ENCODE data around the gene PEX10. TPM values are rescaled to one million over a fixed set of nuclear protein-coding genes. Genes with fewer than 3 reads are reported as not detected.

The PEX10 gene
- total and polyA plus RNA-seq, 2 of the 8 experiments (the other 6 are each of a cell fraction or from before 2014, with no cell fraction given): 24.3 to 26.9 TPM

DNA sequence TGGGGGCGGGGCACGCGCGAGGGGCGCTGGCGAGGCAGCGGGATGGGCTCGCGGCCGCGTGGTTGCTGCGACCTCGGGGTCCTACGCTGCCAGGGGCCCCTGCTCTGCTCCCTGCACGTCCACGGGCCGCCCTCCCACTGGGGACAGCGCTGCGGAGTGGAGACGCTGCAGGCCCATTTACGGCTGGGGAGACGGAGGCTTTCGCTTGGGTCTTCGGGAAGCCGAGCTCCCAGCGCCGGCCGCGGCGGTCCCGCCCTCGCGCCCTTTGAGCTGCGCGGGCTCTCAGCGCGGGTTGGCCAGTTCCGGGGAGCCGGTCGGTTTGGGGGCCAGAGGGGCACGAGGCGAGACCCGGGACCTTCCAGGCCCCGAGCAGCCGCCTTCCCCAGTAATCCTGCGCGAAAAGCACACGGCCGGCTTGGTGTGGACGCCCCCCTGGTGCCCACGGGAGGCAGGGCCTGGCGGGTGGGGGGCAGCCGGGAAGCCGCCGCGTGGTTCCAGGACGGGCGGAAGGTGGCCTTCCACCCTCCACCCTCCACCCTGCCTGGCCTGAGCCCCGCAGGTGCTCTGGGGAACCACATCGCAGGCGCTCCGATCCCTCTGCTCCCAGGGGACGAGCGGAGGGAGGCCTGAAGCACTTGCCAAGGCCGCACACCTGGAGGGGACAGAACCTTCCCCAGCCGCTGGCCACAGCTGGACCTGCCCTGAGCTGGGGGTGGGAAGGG, 570 bp upstream of the PEX10 start (continued):
- no peak for TF ChIP-seq FOSL1 (IDR thresholded peaks at IDR 0.05; ENCODE audit: insufficient read depth, low read depth, low read length)
- TF ChIP-seq, protein P1, sequence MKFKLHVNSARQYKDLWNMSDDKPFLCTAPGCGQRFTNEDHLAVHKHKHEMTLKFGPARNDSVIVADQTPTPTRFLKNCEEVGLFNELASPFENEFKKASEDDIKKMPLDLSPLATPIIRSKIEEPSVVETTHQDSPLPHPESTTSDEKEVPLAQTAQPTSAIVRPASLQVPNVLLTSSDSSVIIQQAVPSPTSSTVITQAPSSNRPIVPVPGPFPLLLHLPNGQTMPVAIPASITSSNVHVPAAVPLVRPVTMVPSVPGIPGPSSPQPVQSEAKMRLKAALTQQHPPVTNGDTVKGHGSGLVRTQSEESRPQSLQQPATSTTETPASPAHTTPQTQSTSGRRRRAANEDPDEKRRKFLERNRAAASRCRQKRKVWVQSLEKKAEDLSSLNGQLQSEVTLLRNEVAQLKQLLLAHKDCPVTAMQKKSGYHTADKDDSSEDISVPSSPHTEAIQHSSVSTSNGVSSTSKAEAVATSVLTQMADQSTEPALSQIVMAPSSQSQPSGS (IDR thresholded peaks at IDR 0.05; ENCODE audit: low read length): no peak
- TF ChIP-seq YY1 (IDR thresholded peaks at IDR 0.05; ENCODE audit: low read depth, low read length): no peak
- TF ChIP-seq SP1 (IDR thresholded peaks at IDR 0.05; ENCODE audit: low read depth, low read length): no peak
- no peak for TF ChIP-seq EGR1 (IDR thresholded peaks at IDR 0.05; ENCODE audit: borderline replicate concordance, low read depth, low read length)
- TF ChIP-seq, protein P2, sequence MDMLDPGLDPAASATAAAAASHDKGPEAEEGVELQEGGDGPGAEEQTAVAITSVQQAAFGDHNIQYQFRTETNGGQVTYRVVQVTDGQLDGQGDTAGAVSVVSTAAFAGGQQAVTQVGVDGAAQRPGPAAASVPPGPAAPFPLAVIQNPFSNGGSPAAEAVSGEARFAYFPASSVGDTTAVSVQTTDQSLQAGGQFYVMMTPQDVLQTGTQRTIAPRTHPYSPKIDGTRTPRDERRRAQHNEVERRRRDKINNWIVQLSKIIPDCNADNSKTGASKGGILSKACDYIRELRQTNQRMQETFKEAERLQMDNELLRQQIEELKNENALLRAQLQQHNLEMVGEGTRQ (IDR thresholded peaks at IDR 0.05; ENCODE audit: low read length): no peak
- TF ChIP-seq JUND (IDR thresholded peaks at IDR 0.05; ENCODE audit: low read length): no peak
- TF ChIP-seq SAP30 (IDR thresholded peaks at IDR 0.05; ENCODE audit: insufficient read depth, insufficient replicate concordance, low read length): no peak
- no peak for TF ChIP-seq ZNF274 (IDR thresholded peaks at IDR 0.05; ENCODE audit: borderline replicate concordance, extremely low read depth, low read length)
- no peak for TF ChIP-seq RAD21 (IDR thresholded peaks at IDR 0.05 in 1 of 2, conservative IDR thresholded peaks at IDR 0.05 in 1 of 2; ENCODE audit: low read depth in 2 of 2, low read length in 2 of 2)
- no peak for TF ChIP-seq TBP (IDR thresholded peaks at IDR 0.05; ENCODE audit: low read depth, low read length)
- TF ChIP-seq KDM1A (IDR thresholded peaks at IDR 0.05; ENCODE audit: borderline replicate concordance, low read length): no peak
- no peak for TF ChIP-seq SRF (IDR thresholded peaks at IDR 0.05; ENCODE audit: low read depth, low read length)
- peak; percentile 7; the same call in 1 of the 2 replicates for TF ChIP-seq TAF1 (IDR thresholded peaks at IDR 0.05; ENCODE audit: low read depth, low read length)
- TF ChIP-seq TCF12 (IDR thresholded peaks at IDR 0.05; ENCODE audit: low read depth, low read length): no peak
- peak; percentile 48; the same call in 1 of the 2 replicates for TF ChIP-seq POLR2AphosphoS5 (IDR thresholded peaks at IDR 0.05; ENCODE audit: low read depth, low read length)
- no peak for TF ChIP-seq MAFK (IDR thresholded peaks at IDR 0.05; ENCODE audit: low read depth, low read length)
- no peak for TF ChIP-seq SIRT6 (IDR thresholded peaks at IDR 0.05; ENCODE audit: low read length)
- peak; percentile 16 for TF ChIP-seq RNF2 (IDR thresholded peaks at IDR 0.05; ENCODE audit: borderline replicate concordance, low read depth, low read length, missing control alignments, poor library complexity, severe bottlenecking)
- TF ChIP-seq JUN (IDR thresholded peaks at IDR 0.05; ENCODE audit: low read depth, low read length): no peak
- no peak for TF ChIP-seq ASH2L (IDR thresholded peaks at IDR 0.05; ENCODE audit: low read length)
- TF ChIP-seq KDM5A (IDR thresholded peaks at IDR 0.05; ENCODE audit: low read length): no peak

All from H1 (cell line).